ENCODE measurements around the gene FBXO44. TPM values are rescaled to one million over a fixed set of nuclear protein-coding genes. Genes with fewer than 3 reads are reported as not detected.

Gene FBXO44
- total RNA-seq, 1 experiment from 2014 or later: 34.9 TPM

GRCh38 chr1:11650331-11650991 is 4.2 kb upstream of the FBXO44 start (continued):
- TF ChIP-seq ZBTB43 (CRISPR knock-in tag; IDR thresholded peaks at IDR 0.05) (no peak), NR1H2 (CRISPR knock-in tag; IDR thresholded peaks at IDR 0.05) (no peak), KAT7 (CRISPR knock-in tag; IDR thresholded peaks at IDR 0.05; ENCODE audit: borderline replicate concordance) (0 out of 2 replicates have a peak, but pooled peaks have one; percentile 30), GTF2I (CRISPR knock-in tag; conservative IDR thresholded peaks at IDR 0.05) (peak; percentile 96), E2F1 (CRISPR knock-in tag; IDR thresholded peaks at IDR 0.05) (no peak; the same call in 1 of the 2 replicates)

- ATAC-seq (no peak), DNase-seq (ENCODE audit: low spot score) (no peak)
- TF ChIP-seq TEAD4 (CRISPR knock-in tag; IDR thresholded peaks at IDR 0.05): no peak
- TF ChIP-seq ATF1 (CRISPR knock-in tag; IDR thresholded peaks at IDR 0.05): no peak
- TF ChIP-seq MXD4 (CRISPR knock-in tag; IDR thresholded peaks at IDR 0.05; ENCODE audit: borderline replicate concordance): no peak
- TF ChIP-seq KAT7 (CRISPR knock-in tag; IDR thresholded peaks at IDR 0.05; ENCODE audit: borderline replicate concordance): no peak
- no peak for TF ChIP-seq ZBTB21 (CRISPR knock-in tag; IDR thresholded peaks at IDR 0.05; ENCODE audit: borderline replicate concordance)
- no peak for TF ChIP-seq NR1H2 (CRISPR knock-in tag; IDR thresholded peaks at IDR 0.05)
- TF ChIP-seq NFATC4 (CRISPR knock-in tag; IDR thresholded peaks at IDR 0.05): no peak
- TF ChIP-seq, protein P1, sequence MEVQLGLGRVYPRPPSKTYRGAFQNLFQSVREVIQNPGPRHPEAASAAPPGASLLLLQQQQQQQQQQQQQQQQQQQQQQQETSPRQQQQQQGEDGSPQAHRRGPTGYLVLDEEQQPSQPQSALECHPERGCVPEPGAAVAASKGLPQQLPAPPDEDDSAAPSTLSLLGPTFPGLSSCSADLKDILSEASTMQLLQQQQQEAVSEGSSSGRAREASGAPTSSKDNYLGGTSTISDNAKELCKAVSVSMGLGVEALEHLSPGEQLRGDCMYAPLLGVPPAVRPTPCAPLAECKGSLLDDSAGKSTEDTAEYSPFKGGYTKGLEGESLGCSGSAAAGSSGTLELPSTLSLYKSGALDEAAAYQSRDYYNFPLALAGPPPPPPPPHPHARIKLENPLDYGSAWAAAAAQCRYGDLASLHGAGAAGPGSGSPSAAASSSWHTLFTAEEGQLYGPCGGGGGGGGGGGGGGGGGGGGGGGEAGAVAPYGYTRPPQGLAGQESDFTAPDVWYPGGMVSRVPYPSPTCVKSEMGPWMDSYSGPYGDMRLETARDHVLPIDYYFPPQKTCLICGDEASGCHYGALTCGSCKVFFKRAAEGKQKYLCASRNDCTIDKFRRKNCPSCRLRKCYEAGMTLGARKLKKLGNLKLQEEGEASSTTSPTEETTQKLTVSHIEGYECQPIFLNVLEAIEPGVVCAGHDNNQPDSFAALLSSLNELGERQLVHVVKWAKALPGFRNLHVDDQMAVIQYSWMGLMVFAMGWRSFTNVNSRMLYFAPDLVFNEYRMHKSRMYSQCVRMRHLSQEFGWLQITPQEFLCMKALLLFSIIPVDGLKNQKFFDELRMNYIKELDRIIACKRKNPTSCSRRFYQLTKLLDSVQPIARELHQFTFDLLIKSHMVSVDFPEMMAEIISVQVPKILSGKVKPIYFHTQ (CRISPR knock-in tag; IDR thresholded peaks at IDR 0.05): no peak
- TF ChIP-seq PREB (CRISPR knock-in tag; IDR thresholded peaks at IDR 0.05; ENCODE audit: borderline replicate concordance): no peak
- TF ChIP-seq, protein P2, sequence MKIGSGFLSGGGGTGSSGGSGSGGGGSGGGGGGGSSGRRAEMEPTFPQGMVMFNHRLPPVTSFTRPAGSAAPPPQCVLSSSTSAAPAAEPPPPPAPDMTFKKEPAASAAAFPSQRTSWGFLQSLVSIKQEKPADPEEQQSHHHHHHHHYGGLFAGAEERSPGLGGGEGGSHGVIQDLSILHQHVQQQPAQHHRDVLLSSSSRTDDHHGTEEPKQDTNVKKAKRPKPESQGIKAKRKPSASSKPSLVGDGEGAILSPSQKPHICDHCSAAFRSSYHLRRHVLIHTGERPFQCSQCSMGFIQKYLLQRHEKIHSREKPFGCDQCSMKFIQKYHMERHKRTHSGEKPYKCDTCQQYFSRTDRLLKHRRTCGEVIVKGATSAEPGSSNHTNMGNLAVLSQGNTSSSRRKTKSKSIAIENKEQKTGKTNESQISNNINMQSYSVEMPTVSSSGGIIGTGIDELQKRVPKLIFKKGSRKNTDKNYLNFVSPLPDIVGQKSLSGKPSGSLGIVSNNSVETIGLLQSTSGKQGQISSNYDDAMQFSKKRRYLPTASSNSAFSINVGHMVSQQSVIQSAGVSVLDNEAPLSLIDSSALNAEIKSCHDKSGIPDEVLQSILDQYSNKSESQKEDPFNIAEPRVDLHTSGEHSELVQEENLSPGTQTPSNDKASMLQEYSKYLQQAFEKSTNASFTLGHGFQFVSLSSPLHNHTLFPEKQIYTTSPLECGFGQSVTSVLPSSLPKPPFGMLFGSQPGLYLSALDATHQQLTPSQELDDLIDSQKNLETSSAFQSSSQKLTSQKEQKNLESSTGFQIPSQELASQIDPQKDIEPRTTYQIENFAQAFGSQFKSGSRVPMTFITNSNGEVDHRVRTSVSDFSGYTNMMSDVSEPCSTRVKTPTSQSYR (CRISPR knock-in tag; IDR thresholded peaks at IDR 0.05): no peak
- TF ChIP-seq IRF2 (CRISPR knock-in tag; IDR thresholded peaks at IDR 0.05; ENCODE audit: borderline replicate concordance, low read depth): no peak
- TF ChIP-seq, protein P3, sequence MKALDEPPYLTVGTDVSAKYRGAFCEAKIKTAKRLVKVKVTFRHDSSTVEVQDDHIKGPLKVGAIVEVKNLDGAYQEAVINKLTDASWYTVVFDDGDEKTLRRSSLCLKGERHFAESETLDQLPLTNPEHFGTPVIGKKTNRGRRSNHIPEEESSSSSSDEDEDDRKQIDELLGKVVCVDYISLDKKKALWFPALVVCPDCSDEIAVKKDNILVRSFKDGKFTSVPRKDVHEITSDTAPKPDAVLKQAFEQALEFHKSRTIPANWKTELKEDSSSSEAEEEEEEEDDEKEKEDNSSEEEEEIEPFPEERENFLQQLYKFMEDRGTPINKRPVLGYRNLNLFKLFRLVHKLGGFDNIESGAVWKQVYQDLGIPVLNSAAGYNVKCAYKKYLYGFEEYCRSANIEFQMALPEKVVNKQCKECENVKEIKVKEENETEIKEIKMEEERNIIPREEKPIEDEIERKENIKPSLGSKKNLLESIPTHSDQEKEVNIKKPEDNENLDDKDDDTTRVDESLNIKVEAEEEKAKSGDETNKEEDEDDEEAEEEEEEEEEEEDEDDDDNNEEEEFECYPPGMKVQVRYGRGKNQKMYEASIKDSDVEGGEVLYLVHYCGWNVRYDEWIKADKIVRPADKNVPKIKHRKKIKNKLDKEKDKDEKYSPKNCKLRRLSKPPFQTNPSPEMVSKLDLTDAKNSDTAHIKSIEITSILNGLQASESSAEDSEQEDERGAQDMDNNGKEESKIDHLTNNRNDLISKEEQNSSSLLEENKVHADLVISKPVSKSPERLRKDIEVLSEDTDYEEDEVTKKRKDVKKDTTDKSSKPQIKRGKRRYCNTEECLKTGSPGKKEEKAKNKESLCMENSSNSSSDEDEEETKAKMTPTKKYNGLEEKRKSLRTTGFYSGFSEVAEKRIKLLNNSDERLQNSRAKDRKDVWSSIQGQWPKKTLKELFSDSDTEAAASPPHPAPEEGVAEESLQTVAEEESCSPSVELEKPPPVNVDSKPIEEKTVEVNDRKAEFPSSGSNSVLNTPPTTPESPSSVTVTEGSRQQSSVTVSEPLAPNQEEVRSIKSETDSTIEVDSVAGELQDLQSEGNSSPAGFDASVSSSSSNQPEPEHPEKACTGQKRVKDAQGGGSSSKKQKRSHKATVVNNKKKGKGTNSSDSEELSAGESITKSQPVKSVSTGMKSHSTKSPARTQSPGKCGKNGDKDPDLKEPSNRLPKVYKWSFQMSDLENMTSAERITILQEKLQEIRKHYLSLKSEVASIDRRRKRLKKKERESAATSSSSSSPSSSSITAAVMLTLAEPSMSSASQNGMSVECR (CRISPR knock-in tag; IDR thresholded peaks at IDR 0.05; ENCODE audit: borderline replicate concordance): no peak
- TF ChIP-seq ZNF232 (CRISPR knock-in tag; IDR thresholded peaks at IDR 0.05): no peak
- TF ChIP-seq SOX15 (CRISPR knock-in tag; IDR thresholded peaks at IDR 0.05): no peak
- TF ChIP-seq, protein P4, sequence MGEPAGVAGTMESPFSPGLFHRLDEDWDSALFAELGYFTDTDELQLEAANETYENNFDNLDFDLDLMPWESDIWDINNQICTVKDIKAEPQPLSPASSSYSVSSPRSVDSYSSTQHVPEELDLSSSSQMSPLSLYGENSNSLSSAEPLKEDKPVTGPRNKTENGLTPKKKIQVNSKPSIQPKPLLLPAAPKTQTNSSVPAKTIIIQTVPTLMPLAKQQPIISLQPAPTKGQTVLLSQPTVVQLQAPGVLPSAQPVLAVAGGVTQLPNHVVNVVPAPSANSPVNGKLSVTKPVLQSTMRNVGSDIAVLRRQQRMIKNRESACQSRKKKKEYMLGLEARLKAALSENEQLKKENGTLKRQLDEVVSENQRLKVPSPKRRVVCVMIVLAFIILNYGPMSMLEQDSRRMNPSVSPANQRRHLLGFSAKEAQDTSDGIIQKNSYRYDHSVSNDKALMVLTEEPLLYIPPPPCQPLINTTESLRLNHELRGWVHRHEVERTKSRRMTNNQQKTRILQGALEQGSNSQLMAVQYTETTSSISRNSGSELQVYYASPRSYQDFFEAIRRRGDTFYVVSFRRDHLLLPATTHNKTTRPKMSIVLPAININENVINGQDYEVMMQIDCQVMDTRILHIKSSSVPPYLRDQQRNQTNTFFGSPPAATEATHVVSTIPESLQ (CRISPR knock-in tag; IDR thresholded peaks at IDR 0.05): no peak
- H3K36me3 Mint-ChIP-seq: peaks cover 6% of the 10 kb centered on the region; the same call in 1 of the 2 replicates
- H3K4me3 Mint-ChIP-seq: peak overlapping the region; percentile 61
- peaks cover 38% of the 10 kb centered on the region for H3K4me1 Mint-ChIP-seq
- peaks cover 22% of the 10 kb centered on the region for H3K27me3 Mint-ChIP-seq (ENCODE audit: low read depth)
- ChIA-PET POLR2A (interaction anchor here (1.4 kb wide), 1 partner anchor 13 kb away, joined by 3 read pairs; the partner anchor contains the start of gene FBXO6), CTCF (interaction anchor here (1.0 to 3.0 kb wide), 17 partner anchors 9 to 371 kb away, joined by 3 to 23 read pairs (median 8); partner anchors contain the start of genes AGTRAP and FBXO6)
- H3K9me3 Mint-ChIP-seq: no peaks in the 10 kb centered on the region
- H3K27ac Mint-ChIP-seq: peak overlapping the region; percentile 60; the same call in 1 of the 2 replicates
Observed at GRCh38 chr1:11651017-11651416, 3.7 kb upstream of the FBXO44 start.

Measured in WTC11 (cell line).